NCI-H345 treated with DMSO at 0.1 percent for 48 hours (cell line): ENCODE data around the gene PEX6.
A peak's percentile ranks its signal among the peaks of the same experiment; 100 is the strongest.
"Not testable (repeated sequence)": the region's sequence is repeated elsewhere in the genome, so short reads cannot be mapped to it uniquely, and the experiment has no call there.

Experiments
- DNase-seq: peaks from one replicate; lab custom pipeline; 2025; ENCODE audit not compliant: unreplicated experiment; lab: John Stamatoyannopoulos, UW

Gene PEX6

DNA sequence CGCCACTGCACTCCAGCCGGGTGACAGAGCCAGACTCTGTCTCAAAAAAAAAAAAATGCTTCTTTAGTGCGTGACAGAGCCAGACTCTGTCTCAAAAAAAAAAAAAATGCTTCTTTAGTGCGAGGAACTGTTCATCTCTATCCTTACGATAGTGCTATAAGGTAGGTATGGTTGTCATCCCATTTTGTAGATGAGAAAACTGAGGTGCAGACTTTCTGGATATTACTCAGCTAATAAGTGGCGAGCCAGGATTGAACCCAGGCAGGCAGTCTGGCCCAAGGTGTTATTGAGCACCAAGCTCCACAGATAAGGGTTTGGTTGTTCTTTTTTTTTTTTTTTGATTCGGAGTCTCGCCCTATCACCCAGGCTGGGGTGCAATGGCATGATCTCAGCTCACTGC is 22.9 kb upstream of the PEX6 start:
- no peak for DNase-seq

DNA sequence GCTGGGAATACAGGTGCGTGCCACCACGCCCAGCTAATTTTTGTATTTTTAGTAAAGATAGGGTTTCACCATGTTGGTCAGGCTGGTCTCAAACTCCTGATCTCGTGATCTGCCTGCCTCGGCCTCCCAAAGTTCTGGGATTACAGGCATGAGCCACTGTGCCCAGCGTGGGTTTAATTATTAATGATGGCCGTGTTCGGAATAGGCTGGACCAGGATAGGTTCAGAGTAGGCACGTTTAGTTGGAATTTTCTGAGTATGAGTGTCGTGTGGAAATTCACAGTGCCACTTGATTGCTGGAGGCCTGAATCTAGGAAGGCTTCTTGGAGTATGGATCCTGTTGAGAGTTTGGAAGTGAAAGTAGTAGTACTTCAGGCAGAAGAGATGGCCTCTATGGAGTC is 19.2 kb upstream of the PEX6 start:
- not testable (repeated sequence) for DNase-seq

DNA sequence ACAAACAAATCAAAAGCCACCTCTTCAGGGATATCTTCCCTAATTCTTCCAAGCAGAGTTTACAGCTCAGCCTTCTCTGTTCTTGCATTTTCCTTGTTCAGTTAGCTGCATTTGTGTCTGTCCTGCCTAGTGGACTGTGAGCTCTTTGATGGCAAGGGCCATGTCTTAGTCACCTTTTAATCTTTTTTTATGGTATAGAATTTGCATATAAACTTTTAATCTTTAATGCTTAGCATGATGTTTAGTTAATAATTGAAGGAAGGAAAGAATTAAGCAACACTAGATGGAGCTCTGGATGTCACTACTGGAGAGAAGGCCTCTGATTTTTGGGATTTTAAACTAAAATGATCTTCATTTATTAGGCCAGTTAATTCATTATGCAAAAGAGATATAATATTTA is 17.5 kb upstream of the PEX6 start:
- no peak for DNase-seq

DNA sequence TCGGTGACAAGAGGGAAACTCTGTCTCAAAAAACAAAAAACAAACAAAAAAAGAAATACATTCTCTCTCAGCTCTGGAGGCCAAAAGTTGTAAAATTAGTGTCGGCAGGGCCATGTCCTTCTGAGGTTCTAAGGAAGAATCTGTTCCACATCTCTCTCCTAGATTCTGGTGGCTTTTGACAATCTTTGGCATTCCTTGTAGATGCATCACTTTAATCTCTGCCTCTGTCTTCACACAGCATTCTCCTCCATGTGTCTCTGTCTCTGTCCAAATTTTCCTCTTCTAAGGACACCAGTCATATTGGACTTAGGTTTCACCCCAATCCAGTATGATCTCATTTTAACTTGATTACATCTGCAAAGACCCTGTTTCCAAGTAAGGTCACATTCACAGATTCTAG is 14.5 kb upstream of the PEX6 start:
- DNase-seq: no peak

DNA sequence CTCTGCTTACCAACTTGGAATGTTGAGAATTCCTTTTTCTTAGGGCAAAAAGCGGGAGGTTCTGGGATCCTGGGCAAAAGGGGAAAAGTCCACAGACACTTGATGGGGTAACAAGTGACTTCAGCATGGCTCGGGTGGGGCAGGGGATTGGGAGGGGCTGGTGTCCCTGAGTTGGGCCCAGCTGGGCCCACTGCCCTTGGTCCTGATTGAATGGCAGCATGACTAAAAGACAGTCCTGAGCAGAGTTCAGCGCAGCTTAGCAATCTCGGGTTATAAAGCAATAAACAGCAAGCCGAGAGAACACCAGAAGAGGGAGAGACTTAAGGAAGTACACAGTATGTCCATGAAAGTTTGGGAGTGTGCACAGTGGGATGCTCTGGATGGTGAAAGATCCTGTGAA is 10.9 kb upstream of the PEX6 start:
- no peak for DNase-seq

DNA sequence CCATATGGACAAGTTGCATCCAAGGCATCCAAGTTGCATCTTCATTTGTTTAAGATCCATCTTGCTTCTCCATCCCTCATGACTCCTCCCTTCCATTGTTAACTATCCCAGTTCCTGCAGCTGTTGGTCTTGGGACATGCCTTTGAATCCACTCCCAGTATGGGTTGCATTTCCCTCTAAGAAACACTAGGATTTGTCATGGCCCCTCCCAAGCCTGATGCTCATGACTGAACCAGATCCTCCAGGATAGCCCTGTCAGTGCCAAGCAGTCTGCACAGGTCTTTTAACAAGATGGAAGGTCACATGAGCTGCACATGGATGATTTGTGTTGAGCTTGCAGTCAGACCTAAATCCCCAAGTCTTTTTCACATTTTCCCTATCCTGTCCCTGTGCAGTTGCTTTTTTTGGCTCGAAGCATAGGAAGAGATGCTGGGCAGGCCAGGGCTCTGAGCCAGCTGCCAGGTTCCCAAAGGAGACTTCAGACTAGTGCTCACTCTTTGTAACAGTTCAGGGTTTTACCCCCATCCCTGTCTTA is 9.6 kb upstream of the PEX6 start:
- DNase-seq: no peak

DNA sequence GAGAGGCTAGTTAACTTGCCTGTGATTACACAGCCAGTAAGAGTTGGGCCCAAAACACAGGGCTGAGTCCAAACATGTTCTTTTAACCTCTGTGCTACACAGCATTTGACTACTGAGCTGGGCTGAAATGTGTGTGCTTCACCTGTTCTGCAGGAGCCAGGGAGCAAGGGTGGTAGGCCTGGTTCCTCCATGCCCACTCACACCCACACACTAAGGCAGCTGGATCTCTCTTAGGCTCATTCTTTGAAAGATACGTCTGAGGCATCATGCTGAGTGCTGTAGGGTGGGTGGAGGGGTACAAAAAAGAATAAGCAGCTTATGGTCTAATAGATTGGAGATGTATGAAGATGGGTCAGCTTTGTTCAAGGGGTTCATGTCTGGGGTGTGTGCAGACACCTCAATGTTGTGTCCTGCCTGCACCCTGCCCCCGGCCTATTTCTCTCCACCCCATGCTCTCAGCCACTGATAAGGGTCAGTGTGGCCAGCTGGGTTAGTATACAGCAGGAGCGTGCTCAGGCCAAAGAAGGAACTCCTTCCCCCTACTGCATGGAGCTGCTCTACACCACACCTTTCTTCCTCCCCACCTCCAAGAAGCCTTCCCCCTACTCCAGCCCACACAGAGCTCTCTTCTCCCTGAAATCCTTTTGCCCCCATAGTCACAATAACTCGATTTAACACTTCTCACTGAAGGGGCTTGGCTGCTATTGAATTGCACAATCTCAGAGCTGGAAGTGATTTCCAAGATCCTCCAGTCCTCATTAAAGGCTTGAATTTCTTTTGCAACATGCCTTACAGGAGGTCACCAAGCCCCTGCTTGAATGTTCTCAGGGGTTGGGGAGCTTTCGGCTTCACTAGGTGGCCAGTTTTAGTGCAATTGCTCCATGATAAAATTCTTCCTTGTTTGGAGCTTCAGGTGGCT is 8.8 kb upstream of the PEX6 start:
- no peak for DNase-seq

DNA sequence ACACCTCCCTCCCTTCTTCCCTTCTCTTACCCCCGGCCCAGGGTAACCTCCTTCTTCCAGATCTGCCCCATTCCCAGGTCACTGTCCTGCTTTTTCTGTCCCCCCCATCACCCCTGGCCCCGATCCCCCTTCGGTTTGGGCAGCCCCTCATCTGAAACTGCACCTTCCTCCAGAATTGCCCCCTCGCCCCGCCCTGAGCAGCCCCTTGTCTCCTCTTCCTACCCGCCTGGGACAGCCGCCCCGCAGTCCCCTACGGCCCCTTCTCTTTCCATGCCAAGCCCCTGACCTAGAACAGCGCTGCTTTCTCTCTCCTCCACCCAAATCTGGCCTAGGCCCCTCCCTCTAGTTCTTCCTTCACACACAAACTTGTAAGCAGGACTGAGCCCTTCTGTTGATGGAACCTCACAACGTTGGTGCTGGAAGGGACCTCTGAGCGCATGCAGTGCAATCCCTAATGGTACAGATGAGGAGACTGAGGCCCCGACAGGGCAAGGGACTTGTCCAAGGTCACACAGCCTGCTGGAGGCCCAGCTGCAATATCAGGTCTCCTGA is 6.0 kb upstream of the PEX6 start:
- DNase-seq: no peak

DNA sequence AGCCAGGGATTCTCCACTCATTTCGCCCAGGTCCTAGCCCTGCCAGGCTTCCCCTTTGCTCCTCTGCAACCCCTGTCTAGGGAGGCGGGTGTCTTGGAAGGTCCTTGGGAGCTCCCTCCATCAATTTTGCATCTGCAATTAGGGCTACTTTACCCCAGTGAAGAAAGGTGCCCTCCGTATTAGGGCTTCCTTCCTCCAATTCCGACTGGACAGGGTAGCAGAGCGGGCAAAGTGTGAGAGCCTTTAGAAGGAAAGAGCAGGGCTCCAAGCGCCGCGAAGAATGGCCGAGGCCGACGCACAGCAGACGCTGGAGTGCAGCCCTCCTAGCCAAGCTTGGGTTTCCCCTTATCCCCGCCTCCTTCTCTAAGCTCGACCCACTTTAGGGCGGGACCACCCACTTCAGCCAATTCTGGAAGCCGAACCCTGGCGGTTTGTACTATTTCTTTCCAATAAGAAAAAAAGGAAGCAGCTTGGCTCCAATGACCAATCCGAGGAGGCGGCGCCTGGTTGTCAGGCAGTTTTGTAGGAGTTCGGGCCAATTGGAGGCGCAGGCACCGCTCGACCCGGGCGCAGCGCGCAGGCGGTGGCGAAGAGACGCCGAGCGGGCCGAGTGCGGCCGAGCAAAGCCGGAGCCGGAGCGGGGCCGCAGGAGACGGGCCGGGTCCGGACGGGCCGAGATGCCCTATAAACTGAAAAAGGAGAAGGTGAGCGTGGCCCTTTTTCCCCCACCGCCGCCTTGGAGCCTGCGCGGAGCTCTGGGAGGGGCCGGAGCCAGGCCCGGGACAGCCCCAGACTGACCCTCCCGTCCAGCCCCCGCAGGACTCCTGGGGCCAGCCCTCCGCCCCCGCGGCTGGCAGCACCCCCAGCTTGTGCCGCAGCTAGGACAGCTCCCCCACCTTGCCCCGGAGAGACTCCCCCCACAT is 5.3 kb upstream of the PEX6 start, which contains the start of gene PPP2R5D:
PPP2R5D (plus strand) TSS at position 570 of the 923 bp plus-strand sequence; CDS start at position 678, 108 bp downstream.
- DNase-seq: peak; percentile 99

DNA sequence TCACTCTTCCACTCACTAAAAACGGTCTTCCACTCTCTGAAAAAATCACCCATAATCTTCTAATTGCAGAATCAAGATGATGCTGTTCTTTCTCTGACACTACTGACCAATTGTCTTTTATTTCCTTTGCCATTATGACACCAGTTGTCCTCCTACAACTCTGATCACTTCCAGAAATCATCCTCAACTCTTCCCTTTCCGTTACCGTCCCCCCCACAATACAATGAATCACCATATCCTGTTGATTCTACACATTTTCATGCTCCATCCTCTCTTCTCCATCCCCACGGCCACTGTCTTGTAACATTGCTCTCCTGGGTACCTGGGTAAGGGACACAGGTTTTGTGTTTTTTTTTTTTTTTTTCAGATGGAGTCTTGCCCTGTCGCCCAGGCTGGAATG is 2.9 kb upstream of the PEX6 start:
- DNase-seq: no peak

DNA sequence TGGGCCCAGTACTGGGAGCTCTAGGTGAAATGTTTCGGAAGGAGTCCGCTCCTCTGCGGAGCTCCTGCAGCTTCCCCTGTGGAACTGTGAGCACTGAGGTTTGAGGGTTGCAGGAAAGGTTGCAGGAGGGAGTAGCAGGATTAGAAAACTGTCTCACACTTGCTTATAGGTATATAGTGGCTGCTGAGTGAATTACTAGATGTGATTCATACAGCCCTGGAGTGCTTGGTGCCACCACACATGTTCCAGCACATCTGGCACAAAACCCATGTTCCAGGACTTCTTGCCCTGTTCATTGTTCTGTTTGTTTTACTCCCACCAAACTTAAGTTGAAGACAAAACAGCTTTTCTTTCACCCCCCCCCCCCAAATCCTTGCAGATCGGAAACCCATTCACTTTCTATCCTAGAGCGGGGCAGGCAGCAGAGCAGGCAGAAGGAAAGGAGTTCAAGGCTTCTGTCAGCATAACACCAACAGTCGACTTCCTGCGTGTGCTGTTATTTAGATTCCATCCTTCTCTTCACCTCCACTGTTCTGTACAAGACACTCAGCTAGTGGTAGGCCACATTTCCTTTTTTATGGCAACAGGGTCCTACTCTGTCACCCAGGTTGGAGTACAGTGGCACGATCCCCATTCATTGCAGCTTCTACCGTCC is 669 bp upstream of the PEX6 start:
- no peak for DNase-seq

DNA sequence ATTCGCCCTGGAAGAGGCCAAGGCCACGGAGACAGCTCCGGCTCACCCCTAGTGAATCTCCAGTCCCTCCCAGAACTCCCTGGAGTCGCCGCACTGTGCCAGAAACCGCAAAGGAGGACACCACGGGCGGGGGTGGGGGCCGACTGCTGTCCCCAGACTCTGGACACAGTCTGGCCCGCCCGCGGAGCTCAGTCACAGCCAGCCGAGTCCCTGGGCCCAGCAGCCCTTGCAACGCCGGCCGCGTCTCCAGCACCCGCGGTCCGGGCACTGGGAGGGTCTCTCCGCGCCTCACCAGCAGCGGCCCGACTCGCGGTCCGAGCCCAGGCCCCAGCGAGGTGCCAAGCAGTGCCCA is 518 bp downstream of the PEX6 start:
- no peak for DNase-seq

DNA sequence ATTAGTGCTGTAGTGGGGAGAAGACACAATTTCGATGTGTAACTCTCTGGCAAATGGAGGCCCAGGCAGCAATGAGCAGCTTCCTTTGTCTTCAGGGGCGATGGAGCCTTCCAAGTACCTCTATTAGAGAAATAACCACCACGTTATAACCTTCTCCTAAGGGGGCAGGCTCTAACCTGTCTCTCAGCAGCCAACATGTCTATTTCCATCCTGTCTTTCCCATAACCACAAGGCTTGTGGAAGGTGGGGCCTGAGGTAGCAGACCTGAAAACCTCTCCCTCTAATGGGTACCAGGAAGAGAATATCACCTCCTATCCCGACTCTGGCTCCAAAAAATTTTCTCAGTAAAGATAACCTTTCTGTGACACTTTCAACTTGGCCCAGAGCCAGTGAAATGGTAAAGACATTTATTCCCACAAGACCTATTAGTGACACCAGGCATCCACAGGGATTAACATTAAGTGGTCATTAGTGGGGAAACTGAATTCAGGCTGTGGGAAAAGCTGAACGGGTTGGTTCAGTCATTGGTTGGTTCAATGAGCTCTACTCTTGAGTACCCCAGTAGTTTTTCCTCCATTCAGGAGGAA is 4.0 kb downstream of the PEX6 start:
- DNase-seq: no peak

DNA sequence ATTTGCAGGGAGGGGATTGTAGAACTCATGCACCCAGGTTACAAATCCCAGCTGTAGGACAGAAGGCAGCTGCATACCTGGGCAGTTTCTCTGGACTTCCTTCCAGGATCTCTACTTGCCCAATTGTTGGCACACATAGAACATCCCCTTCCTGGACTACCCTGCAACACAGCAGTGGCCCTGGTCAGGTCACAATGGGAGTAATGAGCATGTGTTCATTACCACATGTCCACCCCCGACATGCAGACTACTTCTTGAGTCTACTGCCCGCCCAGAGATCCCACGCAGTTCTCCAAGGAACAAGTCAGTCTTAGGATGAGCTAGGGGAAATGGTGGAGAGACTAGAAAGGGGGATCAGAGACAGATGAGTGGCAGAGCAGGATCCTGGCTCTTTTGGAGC is 5.1 kb downstream of the PEX6 start:
- DNase-seq: no peak

DNA sequence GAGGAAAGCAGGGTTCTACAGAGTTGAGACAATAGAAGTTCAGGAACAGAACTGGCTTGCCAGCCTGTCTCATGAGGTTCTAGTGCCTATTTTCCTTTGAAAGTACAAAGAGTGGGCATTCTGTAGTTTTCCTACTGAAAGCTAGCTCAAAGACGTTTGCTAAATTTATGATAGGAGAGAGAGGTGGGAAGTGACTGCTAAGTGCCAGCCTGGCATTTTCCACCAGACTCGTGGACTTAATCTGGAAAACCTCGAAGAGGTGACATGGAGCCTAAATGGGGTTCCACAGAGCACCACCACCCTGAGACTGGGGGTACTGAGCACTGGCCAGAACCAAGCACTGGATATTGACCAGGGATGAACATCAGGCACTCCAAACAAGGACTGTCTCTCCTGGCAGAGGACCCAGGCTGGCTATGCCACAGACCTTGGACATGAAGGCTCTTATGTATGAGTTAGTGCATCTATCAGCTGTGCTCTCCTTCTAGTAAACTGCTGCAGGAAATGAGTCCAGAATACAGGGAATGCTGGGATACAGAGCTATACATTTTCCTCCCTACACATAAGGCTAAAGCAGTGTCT is 7.1 kb downstream of the PEX6 start:
- DNase-seq: no peak

DNA sequence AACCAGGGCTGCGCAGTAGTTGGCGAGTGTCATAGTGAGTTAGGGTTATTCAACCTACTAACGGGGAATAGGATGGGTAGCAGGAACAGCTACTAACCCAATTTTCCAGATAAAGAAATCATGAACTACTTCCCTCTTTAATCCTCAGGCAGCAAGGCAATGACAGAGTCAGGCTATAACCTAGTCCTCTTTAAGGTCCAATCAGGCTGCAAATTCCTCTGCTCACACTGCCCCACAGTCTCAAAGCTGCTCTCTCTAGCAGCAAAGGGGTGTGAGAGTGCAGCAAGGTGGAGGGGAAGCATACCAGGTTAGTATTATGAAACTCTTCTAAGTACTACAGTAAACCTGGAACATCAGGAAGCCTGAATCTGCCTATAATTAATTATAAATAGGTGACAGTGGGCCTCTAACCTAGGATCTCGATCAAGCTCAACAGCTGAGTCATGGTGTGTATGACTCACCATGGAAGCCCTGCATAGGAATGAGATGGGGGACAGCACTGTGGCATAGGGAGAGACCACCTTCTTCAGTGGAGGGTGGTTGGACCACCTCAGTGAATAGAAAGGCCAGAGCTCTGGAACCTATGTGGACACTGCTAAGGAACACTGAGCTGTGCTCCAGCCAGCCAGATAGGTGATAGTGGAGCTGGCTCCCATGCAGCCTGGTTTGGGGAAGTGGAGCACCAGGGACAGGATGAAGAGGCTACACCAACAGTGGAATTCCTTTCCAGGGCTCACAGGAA is 7.9 kb downstream of the PEX6 start:
- no peak for DNase-seq

DNA sequence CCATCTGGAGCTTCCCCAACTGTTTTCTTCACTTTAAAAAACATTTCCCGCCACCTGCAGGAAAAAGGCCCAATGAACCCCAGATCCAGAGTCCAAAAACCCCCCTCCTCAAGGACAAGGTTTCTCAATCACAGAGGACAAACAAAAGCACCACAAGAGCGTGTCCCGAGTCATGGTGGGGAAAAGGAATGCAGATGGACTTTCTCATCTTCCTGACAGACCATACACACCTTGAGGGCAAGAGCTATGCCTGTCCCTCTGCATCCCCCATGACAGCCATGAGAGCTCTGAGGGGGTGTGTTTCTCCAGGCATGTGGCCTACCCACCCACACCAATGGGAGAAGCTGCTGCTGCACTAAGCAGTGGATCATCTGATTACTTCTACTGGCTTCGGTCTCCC is 9.0 kb downstream of the PEX6 start:
- no peak for DNase-seq

DNA sequence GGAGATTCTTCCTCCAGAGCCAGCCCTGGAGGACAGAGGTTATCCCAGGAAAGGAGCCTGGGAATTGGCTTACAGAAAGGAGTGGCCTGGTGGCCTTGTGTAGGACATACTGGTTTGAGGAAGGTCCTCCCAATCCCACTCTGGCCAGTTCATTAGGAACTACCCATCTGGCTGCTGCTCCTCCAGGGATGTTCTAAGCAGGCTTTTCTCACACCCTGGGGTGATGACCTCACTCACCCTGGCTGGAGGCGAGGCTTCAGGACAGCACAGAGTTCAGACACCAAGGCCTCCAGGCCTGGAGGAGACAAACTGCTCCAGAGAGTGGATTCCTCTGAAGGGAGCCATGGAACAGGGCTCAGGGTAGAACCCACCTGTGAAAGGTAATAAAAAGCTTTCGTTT is 9.6 kb downstream of the PEX6 start:
- no peak for DNase-seq

DNA sequence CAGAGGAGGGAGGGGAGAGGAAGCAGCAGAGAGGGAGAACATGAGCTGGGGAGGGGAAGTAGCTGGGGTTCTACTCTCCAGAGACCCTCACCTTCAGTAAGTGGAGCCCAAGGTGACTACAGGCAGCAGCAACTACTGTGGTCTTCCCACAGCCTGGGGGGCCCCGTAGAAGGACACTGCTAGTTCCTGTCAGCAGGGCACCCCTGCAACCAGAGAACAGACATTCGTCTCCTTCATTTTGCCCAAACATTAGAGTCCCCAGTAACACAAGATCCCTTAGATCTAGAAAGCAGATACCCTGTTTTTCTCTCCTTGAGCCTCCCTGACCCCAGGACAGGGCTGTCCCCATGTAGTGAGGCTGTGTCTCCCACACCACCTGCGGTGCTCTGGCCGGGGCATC is 10.2 kb downstream of the PEX6 start:
- no peak for DNase-seq
